NCI-H2196 (cell line): Measurements from ENCODE around the gene STK24.
A peak's percentile ranks its signal among the peaks of the same experiment; 100 is the strongest.
"Not testable (repeated sequence)": the region's sequence is repeated elsewhere in the genome, so short reads cannot be mapped to it uniquely, and the experiment has no call there.

Source experiments
- DNase-seq: peaks from one replicate; lab custom pipeline; 2025; ENCODE audit not compliant: unreplicated experiment; lab: John Stamatoyannopoulos, UW

Gene STK24

DNA sequence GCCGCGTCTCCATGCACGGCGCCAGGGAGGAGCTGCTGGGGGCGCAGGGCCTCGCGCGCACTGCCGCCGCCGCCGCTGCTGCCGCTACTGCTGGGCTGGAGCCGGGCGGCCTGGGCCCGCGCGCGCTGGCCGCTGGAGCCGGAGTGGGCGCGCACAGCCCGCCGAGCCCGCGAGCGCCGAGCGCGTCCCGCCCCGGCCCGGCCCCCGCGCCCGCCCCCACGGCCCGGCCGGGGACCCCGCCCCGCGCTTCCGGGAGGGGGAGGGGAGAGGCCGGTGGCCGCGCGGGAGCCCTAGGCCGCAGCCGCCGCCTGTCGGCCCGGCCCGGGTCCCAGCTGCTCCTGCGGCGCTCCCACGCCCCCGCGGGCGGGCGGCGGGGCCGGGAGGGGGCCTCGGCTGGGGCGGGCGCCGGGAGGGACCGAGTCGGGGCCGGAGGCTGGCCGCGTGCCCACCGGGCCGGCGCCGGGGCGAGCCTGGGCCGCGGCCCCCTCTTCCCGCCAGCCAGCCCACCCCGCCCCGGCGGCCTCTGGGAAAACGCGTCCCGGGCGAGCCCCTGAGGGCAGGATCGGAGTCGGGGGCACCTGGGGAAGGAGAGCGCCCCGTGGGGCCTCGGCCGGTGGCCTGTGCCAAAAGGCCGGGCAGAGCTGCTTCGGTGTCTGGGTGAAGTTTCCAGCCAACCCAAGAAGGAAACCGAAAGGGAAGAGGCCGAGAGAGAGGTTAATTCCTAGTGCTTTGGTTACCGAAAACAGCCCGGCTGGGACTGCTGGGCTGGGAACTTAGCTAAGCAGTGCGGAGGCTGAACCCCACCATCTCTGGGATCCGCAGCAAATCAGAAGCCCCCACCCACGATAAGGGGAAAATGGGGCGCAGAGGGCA, at the start of gene STK24:
Gene STK24 (minus strand): TSS at position 145 of the 873 bp plus-strand sequence. CDS start 321 bp downstream, outside the sequence.
- DNase-seq, result peak; percentile 52

DNA sequence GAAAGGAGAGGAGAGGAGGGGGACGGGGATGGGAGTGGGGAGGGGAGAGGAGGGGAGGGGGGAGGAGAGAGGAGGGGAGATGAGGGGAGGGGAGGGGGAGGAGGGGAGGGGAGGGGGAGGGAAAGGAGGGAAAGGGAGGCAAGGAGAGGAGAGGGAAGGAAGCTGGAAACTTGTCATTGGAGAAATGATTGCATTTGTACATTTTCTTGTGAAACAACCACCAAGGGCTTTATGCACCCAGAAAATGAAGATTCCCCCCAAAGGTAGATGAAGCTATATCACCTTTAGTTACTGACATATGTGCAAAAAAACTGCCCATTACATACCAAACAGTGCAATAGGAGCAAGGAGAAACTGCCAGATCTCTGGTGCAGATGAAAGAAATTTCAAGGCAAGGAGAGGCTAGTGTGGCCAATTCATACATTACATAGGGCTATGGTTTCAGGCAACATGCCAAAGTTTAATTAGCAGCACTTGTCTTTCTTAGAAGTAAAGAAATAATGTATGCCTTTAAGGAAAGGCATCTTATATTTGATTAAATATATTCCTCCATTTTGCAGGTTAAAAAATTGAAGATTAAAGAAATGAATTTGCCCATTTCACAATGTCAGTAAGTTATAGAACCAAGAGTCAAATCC, 49.5 kb upstream of the STK24 start:
- no peak for DNase-seq

DNA sequence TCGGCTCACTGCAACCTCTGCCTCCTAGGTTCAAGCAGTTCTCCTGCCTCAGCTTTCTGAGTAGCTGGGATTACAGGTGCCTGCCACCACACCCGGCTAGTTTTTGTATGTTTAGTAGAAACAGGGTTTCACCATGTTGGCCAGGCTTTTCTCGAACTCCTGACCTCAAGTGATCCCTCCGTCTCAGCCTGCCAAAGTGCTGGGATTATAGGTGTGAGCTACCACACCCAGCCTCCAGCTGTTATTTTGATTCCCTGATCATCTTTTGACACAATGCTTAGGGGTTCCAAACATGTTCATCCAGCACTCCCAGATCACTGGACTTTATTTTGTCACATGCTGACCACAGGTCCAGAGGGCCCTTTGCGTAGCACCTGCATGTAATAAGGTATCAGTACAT, 47.7 kb upstream of the STK24 start:
- not testable (repeated sequence) for DNase-seq

DNA sequence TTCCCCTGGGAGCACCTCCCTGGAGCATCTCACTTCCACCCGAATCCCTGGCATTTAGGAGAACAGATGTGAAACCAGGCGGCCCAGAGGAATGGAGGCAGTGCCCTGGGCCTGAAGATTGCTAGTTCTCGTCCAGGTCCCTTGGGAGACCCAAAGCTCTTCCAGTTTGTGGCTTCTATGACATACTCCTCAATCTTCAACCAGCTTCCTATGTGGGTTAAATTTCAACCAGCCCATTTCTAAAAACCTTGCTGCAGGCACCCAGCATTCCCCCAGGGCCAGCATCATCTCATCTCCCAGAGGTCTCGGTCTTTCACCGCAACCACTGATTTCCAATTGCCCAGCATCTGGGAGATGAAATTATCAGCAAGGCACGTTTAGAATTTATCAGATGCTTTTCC, 46.0 kb upstream of the STK24 start:
- DNase-seq, result no peak

DNA sequence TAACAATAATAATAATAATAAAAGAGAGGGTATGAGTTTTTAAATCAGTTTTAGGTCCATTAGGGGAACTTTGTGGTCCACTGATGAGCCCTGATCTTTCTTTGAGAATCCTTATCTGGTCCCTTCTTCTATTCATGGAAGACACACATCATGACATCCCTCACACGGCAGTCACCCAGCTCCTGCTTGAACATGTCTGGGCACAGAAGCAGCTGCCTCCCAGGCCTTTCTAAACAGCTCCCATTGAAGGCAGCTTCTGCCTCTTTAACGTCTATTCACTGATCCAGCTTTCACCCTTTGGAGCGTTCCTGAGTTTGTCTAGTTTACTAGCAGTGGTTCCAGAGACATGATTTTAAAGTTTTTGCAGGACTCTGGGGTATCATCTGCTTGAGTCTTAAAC, 42.6 kb upstream of the STK24 start:
- DNase-seq, result no peak

DNA sequence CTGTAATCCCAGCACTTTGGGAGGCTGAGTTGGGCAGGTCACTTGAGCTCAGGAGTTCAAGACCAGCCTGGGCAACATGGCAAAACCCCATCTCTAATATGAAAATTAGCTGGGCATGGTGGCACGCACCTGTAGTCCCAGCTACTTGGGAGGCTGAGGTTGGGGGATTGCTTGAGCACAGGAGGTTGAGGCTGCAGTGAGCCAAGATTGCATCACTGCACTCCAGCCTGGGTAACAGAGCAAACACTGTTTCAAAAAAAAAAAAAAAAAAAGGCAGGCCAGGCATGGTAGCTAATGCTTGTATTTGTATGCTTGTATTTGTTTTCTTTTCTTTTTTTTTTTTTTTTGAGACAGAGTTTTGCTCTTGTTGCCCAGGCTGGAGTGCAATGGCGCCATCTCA, 38.7 kb upstream of the STK24 start:
- DNase-seq, result not testable (repeated sequence)

DNA sequence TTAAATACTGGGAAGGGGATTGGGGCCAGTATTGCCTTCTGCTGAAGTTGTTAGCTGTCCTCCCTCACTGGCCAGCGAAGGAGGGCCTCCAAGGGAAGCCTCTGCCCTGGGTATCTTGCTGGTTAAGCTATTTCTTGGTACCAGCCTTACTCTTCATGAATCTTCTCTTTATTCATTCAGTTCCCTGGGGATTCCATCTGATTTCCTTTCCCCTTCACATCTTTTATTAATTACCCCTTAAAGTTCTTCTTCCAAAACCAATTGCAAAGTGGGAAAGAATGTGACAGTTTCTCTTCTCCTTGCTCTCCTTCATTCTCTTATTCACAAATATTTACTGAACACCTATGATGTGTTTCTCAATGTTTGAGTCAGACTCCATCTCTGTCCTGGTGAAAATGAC, 36.7 kb upstream of the STK24 start:
- DNase-seq, result no peak

DNA sequence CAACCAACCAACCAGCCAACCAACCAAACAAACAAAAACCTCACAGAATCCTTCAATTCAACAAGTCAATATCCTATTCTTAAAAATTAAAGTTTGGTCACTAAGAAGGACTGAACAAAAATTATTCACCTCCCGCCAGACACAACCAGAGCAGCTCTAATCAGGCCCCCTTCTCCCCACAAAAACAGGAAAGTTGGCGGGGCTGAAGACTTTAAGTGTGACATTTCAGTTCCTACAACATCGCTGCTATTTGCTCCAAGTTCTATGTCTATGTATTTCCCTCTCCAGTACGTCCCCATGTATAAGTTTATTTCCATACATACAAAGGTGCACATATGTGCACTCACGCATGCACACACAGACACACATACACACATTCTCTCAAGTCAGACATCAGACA, 32.8 kb upstream of the STK24 start:
- DNase-seq, result no peak

DNA sequence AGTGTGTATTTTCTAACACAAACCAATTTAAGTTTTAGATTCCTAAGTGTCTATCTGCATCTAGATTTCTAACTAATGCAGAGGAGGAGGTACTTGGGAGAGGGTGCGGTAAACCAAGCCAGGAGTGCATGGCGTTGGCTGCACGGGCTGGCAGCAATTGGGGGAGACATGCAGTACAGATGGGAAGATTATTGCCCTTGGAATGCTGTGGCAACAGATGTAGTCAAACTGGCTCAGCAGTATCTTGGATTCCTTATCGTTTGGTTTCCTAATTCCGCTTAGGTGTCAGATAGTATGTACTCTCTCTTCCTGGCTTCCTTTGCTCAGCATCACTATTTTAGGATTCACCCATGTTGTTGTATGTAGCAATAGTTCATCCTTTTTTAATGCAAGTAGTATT, 29.4 kb upstream of the STK24 start:
- no peak for DNase-seq

DNA sequence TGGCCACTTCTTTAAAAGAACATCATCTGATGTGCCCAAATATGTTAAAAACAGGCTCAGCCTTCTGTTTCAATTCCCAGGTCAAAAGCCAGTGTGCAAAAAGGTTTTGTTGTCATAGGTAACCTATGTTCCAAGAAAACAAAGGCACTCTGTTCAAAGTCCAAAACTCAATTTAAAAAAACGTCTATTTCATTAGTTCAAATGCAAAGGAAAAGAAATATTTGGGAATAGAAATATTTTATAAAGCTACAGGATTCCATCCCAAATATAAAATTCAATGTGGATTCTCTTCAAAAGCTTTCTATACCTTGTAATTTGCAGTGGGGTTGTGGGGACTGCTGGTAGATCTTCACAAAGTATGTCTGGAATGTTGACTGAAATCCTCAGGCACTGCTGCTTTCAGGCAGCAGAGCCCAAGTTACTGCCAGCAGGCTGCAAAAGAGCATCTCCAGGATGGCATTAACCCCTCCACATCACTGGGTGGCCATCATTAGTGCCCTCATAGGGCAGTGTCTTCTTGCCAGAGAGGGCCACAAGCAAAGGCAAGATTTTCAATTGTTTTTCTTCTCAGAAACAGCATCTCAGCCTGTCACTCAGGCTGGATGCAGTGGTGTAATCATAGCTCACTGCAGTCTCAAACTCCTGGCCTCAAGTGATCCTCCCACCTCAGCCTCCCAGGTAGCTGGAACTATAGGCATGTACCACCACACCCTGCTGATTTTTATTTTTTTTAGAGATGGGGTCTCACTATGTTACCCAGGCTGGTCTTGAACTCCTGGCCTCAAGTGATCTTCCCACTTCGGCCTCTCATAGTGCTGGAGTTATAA, 22.8 kb upstream of the STK24 start:
- no peak for DNase-seq

DNA sequence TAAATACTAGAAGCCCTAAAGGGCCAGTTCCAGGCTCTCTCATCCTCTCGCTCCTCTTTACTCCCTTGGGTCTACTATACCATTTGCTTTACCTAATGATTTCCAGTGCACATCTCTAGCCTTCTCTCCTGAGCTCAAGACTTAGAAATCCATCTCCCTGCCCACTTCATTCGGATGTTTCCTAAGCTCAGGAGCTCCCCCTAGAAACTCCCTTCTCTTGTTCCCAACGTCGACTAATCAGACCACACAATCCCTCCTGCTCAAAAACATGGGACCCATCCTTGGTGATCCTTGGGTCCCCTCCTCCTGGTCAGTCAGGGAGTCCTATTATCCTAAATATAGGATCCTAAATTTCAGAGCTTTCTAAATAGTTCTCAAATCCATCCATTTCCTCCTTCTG, 21.1 kb upstream of the STK24 start:
- DNase-seq, result no peak

DNA sequence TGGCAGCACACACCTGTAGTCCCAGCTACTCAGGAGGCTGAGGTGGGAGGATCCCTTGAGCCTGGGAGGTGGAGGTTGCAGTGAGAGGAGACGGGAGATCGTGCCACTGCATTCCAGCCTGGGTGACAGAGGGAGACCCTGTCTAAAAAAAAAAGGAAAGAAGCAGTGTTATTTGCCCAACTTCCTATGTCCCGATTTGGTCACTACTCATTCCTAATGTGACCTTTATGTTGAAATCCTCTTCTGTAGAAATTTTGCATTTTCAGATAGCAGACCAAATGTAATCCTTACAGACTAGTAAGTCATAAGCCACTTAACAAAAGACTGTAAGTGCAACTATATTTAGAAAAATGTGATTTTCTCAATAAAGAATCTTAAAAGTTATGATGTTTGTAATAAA, 18.2 kb upstream of the STK24 start:
- DNase-seq, result no peak

DNA sequence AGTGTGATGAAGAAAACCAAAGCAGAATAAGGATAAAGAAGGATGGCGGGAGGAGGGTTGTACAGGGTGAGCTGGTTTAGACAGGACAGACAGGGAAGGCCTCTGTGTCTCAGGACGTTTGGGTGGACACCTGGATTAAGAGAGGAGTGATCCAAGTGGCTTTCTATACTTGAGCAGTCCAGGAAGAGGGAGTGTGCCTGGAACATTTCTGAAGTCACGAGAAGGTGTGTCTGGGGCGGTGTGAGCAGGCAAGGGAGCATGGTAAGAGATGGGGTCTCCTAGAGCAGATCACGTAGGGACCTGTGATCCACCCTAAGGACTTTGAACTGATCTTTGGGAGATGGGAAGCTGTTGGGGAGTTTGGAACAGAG, 15.4 kb upstream of the STK24 start:
- no peak for DNase-seq

DNA sequence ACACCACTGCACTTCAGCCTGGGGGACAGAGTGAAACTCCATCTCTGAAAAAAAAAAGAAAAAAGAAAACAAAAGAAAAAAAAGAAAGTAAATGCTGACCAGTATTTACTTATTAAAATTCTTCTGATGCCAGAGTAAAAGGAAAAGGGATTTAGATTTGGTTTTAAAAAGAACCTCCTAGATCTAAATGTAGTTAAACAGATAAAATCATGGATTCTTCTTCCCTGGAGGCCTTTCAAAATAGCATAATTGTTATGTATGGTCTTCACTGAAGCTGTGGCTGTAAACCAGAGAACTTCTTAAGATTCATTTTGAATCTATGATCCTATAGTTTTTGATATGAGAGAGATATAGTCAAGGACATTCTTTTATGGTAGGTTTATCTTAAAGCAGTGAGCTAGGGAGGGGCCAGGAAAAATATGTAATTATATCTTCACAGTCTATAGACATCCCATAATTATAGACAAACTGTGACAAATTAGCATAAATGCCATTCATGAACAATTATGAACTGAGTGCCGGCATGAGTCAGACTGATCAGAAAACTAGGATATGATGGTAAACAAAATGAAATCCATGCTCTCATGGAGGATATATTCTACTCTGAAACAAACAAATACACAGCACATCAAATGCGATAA, 14.9 kb upstream of the STK24 start:
- DNase-seq, result no peak

DNA sequence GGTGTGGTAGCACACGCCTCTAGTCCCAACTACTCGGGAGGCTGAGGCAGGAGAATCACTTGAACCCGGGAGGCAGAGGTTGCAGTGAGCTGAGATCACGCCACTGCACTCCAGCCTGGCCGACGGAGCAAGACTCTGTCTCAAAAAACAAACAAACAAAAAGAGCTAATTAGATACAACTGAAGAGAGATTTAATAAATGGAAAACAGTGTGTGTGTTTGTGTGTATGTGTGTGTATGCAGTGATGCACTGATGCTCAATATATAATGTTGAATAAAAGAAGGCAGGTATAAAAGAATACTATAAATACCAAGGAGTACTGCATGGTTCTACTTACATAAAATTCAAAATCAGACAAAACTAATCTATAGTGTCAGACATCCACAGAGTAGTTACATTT, 13.6 kb upstream of the STK24 start:
- not testable (repeated sequence) for DNase-seq

DNA sequence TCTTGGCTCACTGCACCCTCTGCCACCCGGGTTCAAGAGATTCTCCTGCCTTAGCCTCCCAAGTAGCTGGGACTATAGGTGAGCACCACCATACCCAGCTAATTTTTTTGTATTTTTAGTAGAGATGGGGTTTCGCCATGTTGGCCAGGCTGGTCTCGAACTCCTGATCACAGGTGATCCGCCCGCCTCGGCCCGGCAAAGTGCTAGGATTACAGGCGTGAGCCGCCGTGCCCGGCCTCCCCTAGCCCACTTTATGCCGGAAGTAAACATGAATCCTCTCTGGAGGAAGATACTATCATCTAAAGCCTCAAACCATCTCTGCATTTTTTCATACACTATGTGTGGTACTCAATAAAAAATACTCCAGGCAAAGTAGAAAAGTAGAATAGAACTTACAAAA, 12.6 kb upstream of the STK24 start:
- DNase-seq, result not testable (repeated sequence)

DNA sequence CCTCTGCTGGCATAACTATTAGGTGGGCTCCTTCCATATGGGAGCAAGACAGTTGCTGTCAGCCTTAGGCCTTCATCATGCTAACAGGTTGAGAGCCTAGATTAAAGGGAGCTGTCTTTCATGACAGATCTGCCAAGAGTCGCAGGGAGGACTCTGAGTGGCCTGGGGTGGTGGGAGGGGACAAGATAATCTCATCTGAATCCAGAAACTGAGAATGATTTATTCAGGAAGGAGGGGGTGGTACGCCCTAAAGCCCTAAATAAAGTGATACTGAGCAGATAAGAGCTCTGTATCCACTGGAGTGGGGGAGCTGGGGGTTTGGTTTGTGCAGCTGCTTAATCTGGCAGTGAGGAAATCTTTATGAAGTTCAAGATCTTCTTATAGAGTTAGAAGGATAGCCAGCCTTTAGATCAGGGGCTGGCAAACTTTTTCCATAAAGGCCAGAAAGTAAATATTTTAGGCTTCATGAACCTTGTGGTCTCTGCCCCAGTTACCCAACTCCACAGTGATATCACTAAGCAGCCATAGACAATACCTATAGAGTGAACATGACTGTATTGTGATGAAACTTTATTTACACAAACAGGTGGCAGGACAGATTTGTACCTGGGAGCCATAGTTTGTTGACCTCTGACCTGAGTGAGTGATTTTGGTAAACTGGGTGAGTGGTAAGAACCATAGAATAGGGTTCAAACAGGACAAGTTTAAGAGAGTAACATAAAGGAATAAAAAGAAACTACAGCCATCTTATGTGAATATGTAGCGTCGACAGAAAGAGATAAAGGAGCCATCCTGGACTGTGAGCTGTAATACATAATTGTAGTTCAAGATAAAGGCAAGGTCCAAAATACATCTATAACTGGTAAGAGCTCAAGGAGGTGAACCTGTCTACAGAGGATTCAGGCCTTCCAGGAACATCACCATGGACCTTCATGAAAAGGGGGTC, 9.8 kb upstream of the STK24 start:
- no peak for DNase-seq

DNA sequence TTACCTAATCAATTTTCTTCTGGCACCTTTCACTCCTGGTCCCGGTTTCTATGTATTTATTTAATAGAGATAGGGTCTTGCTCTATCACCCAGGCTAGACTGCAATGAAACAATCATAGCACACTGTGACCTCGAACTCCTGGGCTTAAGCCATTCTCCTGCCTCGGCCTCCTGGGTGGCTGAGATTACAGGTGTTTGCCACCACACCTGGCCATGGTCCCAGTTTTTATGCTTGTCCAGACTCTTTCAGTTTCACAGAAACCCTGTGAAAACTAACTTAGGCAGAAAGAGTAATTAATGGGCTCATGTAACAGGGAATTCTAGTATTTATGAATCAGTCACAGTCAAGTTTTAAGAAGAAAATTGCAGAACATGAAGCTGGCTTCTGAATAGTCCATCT, 9.0 kb upstream of the STK24 start:
- DNase-seq, result no peak

DNA sequence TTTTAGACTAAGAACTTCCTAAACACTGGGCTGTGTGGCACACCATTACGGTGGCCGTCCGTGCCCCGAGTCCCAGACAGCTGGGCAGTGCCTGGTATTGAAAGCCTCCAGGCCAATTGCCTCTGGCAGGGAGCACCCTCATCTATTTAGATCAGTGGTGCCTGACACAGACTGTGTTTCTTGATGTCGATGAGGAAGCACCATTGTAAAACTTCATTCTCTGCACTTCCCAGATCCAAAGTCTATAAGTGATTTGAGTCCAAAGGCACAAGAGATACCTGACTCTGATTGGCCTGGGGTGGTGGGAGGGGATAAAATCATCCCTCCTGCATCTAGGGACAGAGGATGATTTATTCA, 8.5 kb upstream of the STK24 start:
- no peak for DNase-seq

DNA sequence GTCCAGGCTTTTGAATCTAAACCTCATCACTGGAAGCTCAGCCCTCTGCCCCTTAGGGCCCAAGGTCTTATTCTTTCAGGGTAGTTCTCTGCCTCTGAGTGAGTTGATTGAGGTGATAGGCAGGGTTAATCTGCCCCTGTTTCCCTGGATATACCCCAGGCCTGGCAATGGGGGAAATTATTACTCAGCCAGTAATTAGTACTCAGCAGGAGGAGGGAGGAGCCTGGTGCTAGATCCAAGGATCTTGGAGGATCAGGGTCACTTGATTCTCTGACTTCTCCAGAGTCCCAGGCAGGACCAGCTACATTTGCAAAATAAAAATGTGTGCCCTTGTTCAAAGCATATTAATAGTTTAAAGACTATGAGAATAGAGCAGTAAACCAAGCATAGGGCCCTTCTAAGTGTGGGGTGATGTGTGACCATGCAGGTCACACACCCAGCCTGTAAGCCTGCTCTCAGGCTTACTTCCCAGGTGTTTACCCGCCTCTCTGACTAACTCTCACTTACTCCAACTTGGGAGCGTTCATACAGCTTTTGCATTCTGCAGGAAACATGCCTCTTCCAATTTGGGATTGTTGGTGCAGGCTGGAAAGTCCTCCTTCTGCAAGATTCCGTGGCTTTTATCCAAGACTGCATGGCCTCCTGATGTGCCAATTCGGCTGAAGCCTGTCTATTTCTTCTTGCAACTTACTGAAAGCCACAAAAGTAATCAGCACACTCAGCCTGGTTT, 7.9 kb upstream of the STK24 start:
- DNase-seq, result no peak
